ENCODE results near the gene C16orf95. TPM values are rescaled to one million over a fixed set of nuclear protein-coding genes. Genes with fewer than 3 reads are reported as not detected.
A peak's percentile ranks its signal among the peaks of the same experiment; 100 is the strongest.

C16orf95 gene
- total RNA-seq, 3 donors from 2014 or later, result 2.5 to 4.2 (median 3.0) TPM

DNA sequence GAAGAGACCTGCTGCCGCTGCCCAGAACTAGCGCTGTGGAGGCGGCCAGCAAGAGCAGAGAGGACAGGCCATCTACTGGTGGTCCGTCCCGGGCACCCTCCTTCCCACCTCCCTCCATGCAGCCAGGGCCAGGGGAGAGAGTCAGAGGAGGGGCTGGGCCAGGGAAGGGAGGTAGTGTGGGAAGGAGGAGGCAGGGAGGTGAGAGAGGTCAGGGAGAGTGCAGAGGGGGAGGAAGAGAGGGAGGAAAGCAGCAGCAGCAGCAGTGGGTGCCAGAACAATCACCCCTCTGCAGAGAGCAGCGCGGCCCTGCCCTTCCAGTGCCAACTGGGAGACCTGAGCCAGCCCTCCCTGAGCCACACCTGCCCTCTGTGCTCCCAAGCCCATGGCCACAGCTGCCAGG, 6.6 kb downstream of the C16orf95 start:
- H3K4me3 ChIP-seq, result no peak overlapping the region
- DNase-seq (no peak), ATAC-seq (no peak)
- intact Hi-C loops (cut with DNase I, micrococcal nuclease), result loop anchor here in 1 of 2 donors (10.0 kb wide), 1 partner anchor 84 kb away; the partner anchor contains the start of gene MAP1LC3B
- H3K9me3 ChIP-seq, result no peaks in the 10 kb centered on the region
- H3K4me1 ChIP-seq (ENCODE audit: low read depth), result peaks cover 4% of the 10 kb centered on the region
- H3K36me3 ChIP-seq (ENCODE audit: low read depth), result no peaks in the 10 kb centered on the region
- TF ChIP-seq, protein P1, sequence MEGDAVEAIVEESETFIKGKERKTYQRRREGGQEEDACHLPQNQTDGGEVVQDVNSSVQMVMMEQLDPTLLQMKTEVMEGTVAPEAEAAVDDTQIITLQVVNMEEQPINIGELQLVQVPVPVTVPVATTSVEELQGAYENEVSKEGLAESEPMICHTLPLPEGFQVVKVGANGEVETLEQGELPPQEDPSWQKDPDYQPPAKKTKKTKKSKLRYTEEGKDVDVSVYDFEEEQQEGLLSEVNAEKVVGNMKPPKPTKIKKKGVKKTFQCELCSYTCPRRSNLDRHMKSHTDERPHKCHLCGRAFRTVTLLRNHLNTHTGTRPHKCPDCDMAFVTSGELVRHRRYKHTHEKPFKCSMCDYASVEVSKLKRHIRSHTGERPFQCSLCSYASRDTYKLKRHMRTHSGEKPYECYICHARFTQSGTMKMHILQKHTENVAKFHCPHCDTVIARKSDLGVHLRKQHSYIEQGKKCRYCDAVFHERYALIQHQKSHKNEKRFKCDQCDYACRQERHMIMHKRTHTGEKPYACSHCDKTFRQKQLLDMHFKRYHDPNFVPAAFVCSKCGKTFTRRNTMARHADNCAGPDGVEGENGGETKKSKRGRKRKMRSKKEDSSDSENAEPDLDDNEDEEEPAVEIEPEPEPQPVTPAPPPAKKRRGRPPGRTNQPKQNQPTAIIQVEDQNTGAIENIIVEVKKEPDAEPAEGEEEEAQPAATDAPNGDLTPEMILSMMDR (IDR thresholded peaks at IDR 0.05), result no peak

DNA sequence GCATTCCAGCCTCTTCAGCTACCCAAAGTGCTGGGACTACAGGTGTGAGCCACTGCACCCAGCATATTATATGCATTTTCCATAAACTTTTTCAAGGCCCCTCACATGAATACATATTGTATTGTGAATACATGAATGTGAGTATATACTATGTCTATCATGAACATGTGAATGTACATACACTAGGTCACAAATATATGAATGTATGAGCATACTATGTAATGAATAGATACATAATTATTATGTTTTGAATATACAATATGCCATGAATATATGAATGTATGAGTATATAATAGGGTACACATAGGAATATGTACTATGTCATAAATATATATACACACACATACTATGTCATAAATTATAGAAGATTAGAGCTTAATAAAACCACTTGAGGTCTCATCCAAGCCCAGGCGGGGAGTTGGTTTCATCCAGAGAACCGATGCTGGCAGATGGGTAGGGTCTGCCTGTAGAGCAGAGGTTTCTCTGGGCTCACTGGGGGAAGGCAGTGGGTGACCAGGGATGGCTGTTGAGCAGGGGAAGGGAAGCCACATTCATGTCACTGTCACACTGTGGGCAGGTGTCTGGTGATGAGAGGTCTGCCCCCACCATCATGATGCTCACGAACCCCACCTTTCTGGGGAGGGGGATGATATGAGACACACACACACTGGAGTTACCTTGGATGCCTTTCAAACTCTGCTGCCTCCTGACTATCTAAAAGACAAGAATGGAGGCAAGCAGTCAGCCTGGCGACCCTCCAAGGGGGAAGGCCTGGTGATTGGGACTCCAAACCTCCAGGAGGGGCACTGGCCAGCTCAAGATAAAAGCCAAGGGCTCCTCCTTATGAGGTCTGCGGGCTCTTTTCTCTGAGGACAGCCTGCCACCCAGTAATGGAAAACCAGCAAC, 7.3 kb downstream of the C16orf95 start:
- intact Hi-C loops (cut with DNase I, micrococcal nuclease), result loop anchor here in 1 of 2 donors (10.0 kb wide), 1 partner anchor 85 kb away; the partner anchor contains the start of gene MAP1LC3B
- ATAC-seq, result no peak
- peaks cover 4% of the 10 kb centered on the region for H3K4me1 ChIP-seq (ENCODE audit: low read depth)
- H3K36me3 ChIP-seq (ENCODE audit: low read depth), result no peaks in the 10 kb centered on the region
- TF ChIP-seq, protein P1 (IDR thresholded peaks at IDR 0.05), result no peak
- DNase-seq, result no peak
- no peak overlapping the region for H3K4me3 ChIP-seq
- no peaks in the 10 kb centered on the region for H3K9me3 ChIP-seq

DNA sequence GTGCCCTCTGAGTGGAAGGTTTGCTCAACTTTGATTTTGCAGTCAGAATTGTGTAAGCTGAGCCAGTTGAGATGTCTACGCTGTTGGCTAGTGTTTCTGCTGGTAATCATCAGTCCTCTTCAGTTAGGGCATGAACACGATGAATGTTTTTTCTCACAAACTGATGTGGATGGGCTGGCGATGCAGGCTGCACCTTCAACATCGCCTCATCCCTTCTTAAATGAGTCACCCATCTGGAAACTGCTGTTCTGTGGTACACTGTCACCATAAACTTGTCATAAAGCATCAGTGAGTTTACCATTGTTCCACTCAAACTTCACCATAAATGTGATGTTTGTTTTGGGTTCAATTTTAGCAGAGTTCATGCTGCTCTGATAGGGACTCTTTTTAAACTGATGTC, 8.4 kb downstream of the C16orf95 start:
- DNase-seq (no peak), ATAC-seq (no peak)
- no peak overlapping the region for H3K4me3 ChIP-seq
- intact Hi-C loops (cut with DNase I, micrococcal nuclease), result no loop called here
- no peaks in the 10 kb centered on the region for H3K36me3 ChIP-seq (ENCODE audit: low read depth)
- no peaks in the 10 kb centered on the region for H3K9me3 ChIP-seq
- TF ChIP-seq, protein P1 (IDR thresholded peaks at IDR 0.05), result no peak
- peaks cover 4% of the 10 kb centered on the region for H3K4me1 ChIP-seq (ENCODE audit: low read depth)

DNA sequence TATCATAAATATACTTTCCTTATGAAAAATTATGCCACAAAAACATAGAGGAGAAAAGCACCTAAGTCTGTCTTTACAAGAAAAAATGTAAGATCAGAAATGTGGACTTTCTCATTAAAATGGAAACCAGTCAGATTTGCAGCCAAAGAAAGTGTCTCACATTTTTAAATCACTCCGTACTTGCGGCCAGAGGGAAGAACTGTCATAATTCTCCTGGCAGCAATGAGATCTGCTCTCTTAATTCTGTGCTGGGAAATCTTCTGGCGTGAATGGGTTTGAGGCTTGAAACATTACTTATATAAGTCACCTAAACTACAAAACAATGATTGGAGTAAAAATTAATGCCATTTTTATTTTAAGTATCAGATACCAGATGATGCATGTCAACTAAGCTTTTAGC, 10.7 kb downstream of the C16orf95 start:
- TF ChIP-seq, protein P1 (IDR thresholded peaks at IDR 0.05), result no peak
- no peak for ATAC-seq
- no peak overlapping the region for H3K4me3 ChIP-seq

DNA sequence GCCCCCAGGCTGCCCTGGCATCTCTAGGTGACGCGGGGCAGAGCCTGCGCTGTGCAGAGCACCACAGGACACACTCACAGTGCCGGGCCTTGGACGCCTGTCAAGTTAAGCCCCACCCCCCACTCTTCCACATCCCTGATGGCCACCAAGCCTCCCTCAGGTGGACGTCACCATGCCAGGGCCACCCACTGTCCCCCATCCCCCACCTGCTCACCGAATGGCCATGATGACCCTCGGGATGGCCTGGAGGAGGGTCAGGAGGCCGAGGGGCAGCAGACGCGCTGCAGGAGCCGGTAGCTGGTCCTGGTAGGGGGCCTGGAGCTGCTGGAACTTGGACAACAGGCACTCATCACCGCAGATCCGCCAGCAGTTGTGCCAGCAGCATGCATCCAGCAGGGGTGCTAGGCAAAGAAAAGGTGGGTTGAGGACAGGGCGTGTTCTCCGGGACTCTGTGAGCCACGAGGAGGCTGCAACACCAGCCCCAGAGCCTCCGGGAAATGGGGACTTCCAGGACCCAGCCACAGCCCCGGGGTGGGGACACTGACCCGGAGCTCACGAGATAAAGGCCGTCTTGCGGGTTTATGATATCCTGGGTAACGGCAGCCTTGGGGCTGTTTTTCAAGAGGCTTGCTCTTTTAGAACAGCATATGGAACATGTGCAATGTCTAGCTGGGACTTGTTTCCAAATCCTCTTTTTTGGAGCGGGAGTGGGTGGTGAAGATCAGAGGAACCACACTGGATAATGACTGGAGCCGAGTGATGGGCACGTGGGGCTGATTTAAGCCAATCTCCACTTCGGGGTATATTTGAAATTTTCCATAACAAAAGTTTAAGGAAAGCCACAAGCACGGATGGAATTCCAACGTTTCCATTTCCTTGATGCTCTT, 11.4 kb downstream of the C16orf95 start:
- peaks cover 4% of the 10 kb centered on the region for H3K4me1 ChIP-seq (ENCODE audit: low read depth)
- TF ChIP-seq, protein P1 (IDR thresholded peaks at IDR 0.05), result no peak

More for the DNA sequence above, 10.7 kb downstream of the C16orf95 start:
- no peak for DNase-seq
- H3K9me3 ChIP-seq, result no peaks in the 10 kb centered on the region
- H3K4me1 ChIP-seq (ENCODE audit: low read depth), result peaks cover 4% of the 10 kb centered on the region
- intact Hi-C loops (cut with DNase I, micrococcal nuclease), result no loop called here
- no peaks in the 10 kb centered on the region for H3K36me3 ChIP-seq (ENCODE audit: low read depth)

More for the DNA sequence above, 11.4 kb downstream of the C16orf95 start:
- intact Hi-C loops (cut with DNase I, micrococcal nuclease), result no loop called here
- H3K36me3 ChIP-seq (ENCODE audit: low read depth), result no peaks in the 10 kb centered on the region
- no peak overlapping the region for H3K4me3 ChIP-seq
- DNase-seq (peak in 1 of 3 donors; percentile 17), ATAC-seq (peak; percentile 80)
- no peaks in the 10 kb centered on the region for H3K9me3 ChIP-seq
